IPS-20b (cell line): ENCODE measurements around the gene ZDHHC11B.
"Not testable (repeated sequence)": the region's sequence is repeated elsewhere in the genome, so short reads cannot be mapped to it uniquely, and the experiment has no call there.

Source experiments
- H3K27ac ChIP-seq: one replicate; pipeline ENCODE4 v1.5.1; 2013; ENCODE audit warnings: low read length
- H3K27me3 ChIP-seq: 2 replicates; pipeline ENCODE4 v1.6.1; 2013; ENCODE audit warnings: mild to moderate bottlenecking, low read length, inconsistent platforms; ENCODE audit not compliant: insufficient read depth
- H3K36me3 ChIP-seq: 2 replicates; pipeline ENCODE4 v1.6.1; 2013; ENCODE audit warnings: low read depth, mild to moderate bottlenecking, inconsistent platforms, low read length, moderate library complexity; ENCODE audit not compliant: insufficient read depth
- H3K4me1 ChIP-seq: 2 replicates; pipeline ENCODE4 v1.6.1; 2013; ENCODE audit warnings: mild to moderate bottlenecking, control low read depth, inconsistent platforms, low read length, moderate library complexity; ENCODE audit not compliant: insufficient read depth
- H3K4me3 ChIP-seq: 2 replicates; pipeline ENCODE4 v1.5.1; 2013; ENCODE audit warnings: mild to moderate bottlenecking, low read length, inconsistent platforms
- H3K9ac ChIP-seq: 2 replicates; pipeline ENCODE4 v1.6.1; 2013; ENCODE audit warnings: low read depth, mild to moderate bottlenecking, inconsistent platforms, low read length, moderate library complexity
- H3K9me3 ChIP-seq: 2 replicates; pipeline ENCODE4 v1.6.1; 2013; ENCODE audit warnings: mild to moderate bottlenecking, low read depth, low read length, inconsistent platforms; ENCODE audit not compliant: insufficient read depth

The ZDHHC11B gene

DNA sequence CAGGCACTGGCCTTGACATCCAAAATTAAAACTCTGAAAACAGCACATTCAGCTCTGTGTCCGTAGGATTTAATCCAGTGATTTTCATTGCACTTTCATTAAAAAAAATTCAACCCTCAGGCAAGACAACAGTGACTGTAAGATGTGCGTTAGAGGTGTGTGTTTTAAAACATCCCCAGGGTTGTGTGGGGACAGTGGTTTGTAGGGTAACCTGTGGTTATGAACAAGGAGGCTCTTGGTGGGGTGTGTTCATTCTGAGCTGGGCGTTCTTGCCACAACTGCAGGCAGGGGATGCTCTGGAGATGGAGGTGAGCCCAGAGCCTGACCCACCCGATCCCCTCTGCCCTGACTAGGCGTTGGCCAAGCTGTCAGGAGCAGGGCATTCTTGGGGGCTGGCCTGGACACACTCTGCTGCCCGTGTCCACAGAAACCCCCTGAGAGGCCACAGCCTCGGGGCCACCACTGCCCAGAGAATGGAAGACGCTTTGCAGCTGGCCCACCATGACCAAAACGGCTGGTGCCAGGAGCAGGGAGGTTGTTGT is 37.2 kb downstream of the ZDHHC11B start:
- not testable (repeated sequence) for H3K36me3 ChIP-seq, H3K27ac ChIP-seq, H3K9me3 ChIP-seq, H3K4me1 ChIP-seq, H3K4me3 ChIP-seq, H3K9ac ChIP-seq, H3K27me3 ChIP-seq

DNA sequence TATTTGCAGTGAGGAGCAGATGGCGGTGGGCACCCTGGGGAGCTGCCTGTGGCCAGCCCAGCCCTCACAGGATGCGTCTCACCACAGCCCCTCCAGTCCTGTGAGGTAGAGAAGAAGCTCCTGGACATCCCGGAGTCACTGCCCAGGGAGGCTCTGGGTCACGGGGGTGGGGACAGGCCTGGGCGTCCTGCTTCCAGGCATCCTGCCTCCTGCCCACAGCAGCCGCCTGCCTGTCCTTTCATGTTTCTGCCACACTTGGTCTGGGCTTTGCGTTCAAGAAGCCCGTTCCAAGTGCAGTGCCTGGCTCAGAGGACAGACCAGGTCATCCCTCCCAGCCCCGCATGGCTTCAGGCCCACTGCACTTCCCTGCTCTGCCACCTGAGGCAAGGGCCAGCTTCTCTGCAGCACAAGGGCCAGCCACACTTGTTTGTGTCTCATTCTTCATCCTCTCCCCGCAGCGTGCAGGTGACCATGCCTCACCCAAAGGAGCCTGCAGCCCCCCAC is 38.2 kb downstream of the ZDHHC11B start:
- Histone ChIP-seq H3K27ac (no peak overlapping the region), H3K27me3 (no peaks in the 10 kb centered on the region), H3K4me3 (no peak overlapping the region), H3K4me1 (no peaks in the 10 kb centered on the region), H3K9ac (no peak overlapping the region), H3K9me3 (no peaks in the 10 kb centered on the region), H3K36me3 (no peaks in the 10 kb centered on the region)

DNA sequence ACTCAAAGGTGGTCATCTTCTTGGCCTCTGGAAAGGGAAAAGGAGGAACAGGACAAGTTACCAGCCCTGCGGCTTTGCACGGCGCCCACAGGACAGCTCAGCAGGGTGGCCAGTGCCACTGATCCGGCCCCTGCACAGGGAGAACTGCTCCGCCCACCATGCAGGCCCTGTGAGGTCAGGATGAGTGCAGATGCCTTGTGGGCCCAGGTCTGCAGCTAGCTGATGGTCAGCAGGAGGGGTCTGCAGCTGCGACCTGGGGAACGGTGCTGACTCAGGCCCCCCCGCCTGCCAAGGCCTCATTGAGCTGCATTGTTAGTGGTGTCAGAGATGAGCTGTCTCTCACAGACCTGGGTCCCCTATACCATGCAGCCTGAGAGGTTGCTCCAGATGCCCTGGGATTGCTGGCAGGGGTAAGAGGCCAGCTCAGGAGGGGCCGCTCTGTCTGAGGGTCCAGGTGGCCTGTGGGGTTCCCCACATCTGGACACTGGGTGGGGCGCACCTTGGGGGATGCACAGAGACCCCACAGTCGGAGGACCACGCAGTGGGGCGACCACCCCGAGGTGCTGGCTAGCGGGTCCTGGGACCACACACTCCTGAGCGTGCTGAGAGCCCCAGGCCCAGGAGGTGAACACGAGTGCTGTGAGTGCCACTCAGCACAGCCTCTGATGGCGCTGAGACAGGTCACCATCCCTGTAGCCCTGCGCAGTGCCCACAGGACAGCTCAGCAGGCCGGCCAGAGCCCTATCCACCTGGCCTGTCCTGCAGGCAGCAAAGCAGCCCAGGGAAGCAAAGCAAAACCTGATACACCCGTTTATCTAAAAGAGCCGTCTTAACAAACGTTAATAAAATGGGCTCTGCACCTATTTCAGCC is 39.0 kb downstream of the ZDHHC11B start:
- not testable (repeated sequence) for H3K27ac ChIP-seq, H3K9ac ChIP-seq, H3K4me3 ChIP-seq, H3K9me3 ChIP-seq, H3K27me3 ChIP-seq, H3K36me3 ChIP-seq, H3K4me1 ChIP-seq

DNA sequence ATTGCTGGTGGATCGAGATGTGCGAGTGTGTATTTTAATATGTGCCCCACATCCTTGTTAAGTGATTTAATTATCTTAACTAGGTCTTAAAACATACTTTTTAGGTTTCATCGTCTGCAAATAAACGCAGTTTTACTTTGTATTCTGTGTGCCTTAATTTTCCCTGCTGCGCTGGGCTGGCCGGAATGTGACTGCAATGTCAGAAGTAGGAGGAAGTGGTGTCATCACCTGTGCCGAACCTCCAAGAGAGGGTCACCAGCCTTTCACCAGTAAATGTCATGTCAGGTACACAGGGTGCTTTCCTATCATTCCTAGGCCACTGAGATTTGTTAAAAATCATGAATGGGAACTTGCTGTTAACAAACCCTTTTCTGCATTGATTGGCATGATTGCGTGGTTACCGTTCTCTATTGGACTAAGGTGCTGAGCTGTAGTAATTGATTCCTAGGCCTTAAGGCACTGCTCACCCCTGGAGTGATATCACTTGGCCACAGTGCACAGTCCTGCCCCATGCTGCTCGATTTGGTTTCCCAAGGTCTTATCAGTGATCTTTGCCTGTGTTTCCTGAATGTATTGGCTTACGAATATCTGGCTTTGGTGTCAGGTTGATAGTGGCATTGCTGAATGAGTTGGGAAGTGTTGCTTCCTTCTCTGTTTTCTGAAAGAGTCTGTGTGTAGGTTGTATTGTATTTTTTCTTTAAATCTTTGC is 40.7 kb downstream of the ZDHHC11B start:
- H3K36me3 ChIP-seq, H3K9ac ChIP-seq, H3K9me3 ChIP-seq, H3K27me3 ChIP-seq, H3K27ac ChIP-seq, H3K4me3 ChIP-seq, H3K4me1 ChIP-seq: not testable (repeated sequence)

DNA sequence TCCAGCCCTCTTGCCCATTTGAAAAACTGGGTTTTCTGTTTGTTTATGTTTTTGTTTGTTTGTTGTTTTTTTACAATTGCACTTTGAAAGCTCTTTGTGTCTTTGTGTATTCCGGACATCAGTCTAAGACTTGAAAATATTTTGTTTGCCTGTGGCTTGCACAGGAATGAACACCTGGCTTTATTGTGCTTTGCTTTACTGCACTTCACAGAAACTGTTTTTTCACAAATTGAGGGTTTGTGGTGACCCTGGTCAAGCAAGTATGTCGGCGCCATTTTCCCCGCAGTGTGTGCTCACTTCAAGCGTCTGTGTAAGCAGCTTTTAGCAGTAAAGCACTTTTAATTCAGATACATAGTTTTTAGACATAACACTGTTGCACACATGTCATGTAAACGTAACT is 42.3 kb downstream of the ZDHHC11B start:
- not testable (repeated sequence) for H3K9ac ChIP-seq, H3K9me3 ChIP-seq, H3K4me1 ChIP-seq, H3K27me3 ChIP-seq, H3K27ac ChIP-seq, H3K36me3 ChIP-seq, H3K4me3 ChIP-seq

DNA sequence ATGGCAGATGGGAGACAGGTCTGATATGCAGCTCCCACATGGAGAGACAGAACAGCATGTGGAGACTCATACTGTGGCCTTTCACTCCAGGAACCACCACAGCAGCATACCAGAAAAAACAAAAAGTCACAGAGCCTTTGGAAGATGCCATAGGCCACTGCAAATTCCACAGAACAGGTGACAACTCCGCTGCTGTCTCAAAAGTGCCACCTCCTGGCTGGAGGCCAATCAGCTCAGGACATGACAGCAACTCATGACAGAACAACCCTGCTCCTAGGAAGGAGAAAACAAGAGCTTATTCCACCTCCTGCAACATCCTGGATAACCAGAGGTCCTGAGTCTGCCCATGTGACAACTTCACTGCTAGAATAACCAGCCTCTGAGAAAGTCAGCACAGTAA is 50.4 kb downstream of the ZDHHC11B start:
- not testable (repeated sequence) for H3K9ac ChIP-seq, H3K4me1 ChIP-seq, H3K9me3 ChIP-seq, H3K27me3 ChIP-seq, H3K4me3 ChIP-seq, H3K36me3 ChIP-seq, H3K27ac ChIP-seq

DNA sequence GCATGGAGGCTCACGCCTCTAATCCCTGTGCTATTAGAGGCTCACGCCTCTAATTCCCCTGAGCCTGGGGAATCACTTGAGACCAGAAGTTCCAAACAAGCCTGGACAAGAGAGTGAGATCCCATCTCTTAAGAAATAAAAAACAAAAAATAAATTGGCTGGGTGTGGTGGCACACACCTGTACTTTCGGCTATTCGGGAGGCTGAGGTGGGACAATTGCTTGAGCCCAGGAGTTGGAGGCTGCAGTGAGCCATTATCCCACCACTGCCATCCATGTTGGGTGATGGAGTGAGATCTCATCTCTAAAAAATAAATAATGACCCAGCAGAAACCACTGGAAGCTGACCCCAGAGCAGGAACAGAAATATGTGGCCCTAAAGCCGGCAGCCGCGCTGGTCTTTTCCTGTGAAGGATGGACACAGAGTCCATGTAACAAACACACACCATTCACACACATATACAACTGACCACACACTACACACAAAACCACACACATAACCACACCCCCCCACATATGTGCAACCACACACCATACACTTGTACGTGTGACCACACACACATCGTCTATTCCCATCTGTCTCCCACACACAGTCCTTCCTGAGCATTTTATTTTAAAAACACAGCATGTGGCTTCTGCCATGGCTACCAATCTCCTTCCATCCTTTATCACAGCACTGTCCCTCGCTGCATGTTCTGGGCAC is 51.6 kb downstream of the ZDHHC11B start:
- not testable (repeated sequence) for H3K4me3 ChIP-seq, H3K9ac ChIP-seq, H3K36me3 ChIP-seq, H3K9me3 ChIP-seq, H3K4me1 ChIP-seq, H3K27ac ChIP-seq, H3K27me3 ChIP-seq

DNA sequence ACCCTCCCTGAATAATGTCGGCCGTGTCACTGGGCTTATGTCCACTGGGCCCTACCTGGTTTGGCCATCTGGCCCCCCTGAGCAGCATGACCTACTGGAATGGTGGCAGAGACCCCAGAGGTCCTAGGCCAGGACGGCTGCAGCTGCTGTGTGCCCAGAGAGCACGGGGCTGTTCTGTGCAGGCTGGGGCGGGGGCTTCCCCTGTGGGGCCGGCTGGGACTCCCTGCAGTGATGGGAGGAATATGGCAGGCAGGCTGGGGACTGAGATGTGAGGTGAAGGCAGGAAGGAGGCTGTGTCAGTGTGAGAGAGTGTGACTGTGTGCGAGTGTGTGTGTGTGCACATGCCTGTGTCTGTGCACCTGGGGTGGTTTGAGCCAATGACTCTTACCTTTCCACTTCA is 55.3 kb downstream of the ZDHHC11B start:
- not testable (repeated sequence) for H3K27ac ChIP-seq, H3K36me3 ChIP-seq, H3K4me3 ChIP-seq, H3K4me1 ChIP-seq, H3K27me3 ChIP-seq, H3K9me3 ChIP-seq, H3K9ac ChIP-seq

DNA sequence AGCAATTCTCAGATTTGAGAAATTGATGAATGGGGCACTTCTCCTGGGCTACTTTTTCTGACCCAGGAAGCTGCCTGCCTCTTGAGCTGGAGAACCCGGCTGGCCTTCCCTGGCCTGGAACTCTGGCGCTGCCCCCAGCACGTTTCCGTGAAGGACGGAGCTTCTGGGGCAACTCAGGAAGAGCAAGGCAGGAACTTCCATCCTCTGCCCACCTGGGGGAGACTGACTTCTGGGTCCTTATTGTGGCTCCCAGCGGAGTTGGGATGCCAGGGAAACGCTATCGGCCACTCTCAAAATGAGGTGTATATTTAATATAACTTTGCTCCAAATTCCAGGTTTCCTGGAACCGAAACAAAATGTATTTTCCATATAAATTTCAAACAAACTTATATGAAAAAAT is 57.4 kb downstream of the ZDHHC11B start:
- H3K9ac ChIP-seq, H3K27ac ChIP-seq, H3K4me1 ChIP-seq, H3K36me3 ChIP-seq, H3K27me3 ChIP-seq, H3K4me3 ChIP-seq, H3K9me3 ChIP-seq: not testable (repeated sequence)

DNA sequence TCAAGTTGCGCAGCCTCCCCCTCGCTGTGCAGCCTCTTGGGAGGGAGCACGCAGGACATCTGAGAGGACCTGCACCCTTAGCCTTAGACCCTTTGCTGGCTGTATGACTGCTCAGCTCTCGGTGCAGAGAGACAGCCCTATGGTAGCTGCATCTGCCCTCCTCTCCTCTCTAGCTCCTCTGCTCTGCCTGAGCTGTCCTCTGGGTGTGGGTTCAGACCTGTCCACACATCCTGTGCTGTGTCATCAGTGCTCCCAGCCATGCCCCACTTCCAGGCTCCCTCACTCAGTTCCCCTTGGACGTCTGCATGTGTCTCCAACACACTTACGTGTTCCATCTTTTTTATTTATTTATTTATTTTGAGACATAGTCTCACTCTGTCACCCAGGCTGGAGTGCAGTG is 60.7 kb downstream of the ZDHHC11B start:
- H3K9ac ChIP-seq, H3K4me3 ChIP-seq, H3K27ac ChIP-seq, H3K36me3 ChIP-seq, H3K4me1 ChIP-seq, H3K9me3 ChIP-seq, H3K27me3 ChIP-seq: not testable (repeated sequence)

DNA sequence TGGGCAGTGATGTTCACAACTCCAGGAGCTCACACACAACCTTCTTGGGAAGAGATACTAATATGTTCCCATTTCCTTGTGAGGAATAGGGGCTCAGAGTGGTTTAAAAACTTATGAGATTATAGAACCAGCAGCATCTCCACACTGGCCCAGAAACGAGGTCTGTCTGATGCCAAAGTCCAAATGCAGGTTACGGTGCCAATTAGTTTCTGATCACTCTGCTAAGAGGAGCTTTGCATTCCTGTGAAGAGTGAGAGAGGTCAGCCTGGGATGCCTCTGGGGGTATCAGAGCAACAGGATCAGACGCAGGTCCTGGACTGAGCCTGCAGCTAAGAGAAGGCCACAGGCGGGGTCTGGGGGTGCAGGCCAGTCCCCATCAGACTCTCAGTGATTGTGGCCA is 61.2 kb downstream of the ZDHHC11B start:
- not testable (repeated sequence) for H3K4me1 ChIP-seq

DNA sequence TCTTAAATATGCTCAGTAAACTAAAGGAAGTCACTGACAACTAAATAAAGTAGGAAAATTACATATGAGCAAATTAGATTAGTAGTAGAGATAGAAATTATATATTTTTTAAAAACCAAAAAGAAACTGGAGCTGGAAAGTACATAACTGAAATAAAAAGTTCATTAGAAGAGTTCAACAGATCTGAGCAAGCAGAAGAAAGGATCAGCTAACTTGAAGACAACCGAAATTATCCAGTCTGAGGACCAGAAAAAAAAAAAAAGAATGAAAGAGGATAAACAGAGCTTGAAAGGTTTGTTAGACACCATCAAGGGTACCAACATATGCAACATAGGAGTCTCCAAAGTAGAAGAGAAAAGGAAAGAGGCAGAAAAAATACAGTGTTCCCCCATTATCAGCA is 65.2 kb downstream of the ZDHHC11B start:
- not testable (repeated sequence) for H3K9ac ChIP-seq, H3K27me3 ChIP-seq, H3K36me3 ChIP-seq, H3K9me3 ChIP-seq, H3K4me1 ChIP-seq, H3K4me3 ChIP-seq, H3K27ac ChIP-seq

More for the DNA sequence above, 61.2 kb downstream of the ZDHHC11B start:
- not testable (repeated sequence) for H3K36me3 ChIP-seq, H3K27me3 ChIP-seq, H3K9ac ChIP-seq, H3K9me3 ChIP-seq, H3K4me3 ChIP-seq, H3K27ac ChIP-seq
